CD4-positive, alpha-beta T cell (primary cell): Measurements from ENCODE around the gene OLFM1. TPM values are rescaled to one million over a fixed set of nuclear protein-coding genes. Genes with fewer than 3 reads are reported as not detected.

Experiments used
- ATAC-seq: fragments of 200-7000 bp; cut with Tn5 transposase; one replicate; pipeline ENCODE4 v1.10.0; 2022; ENCODE audit warnings: mild to moderate bottlenecking; ENCODE audit not compliant: poor library complexity
- CTCF ChIA-PET: fragments of 350-600 bp; sonication (Branson Sonifier 250); formaldehyde crosslinking; loops from one replicate; lab custom pipeline; 2021; ENCODE audit warnings: antibody characterized with exemption, inconsistent platforms; lab: Charles Lee
- POLR2A ChIA-PET: fragments of 350-600 bp; sonication (Branson Sonifier 250); formaldehyde crosslinking; loops from one replicate; lab custom pipeline; 2021; ENCODE audit warnings: antibody characterized with exemption, inconsistent platforms; lab: Charles Lee
- DNase-seq, 14 experiments: peaks; one replicate each; pipeline ENCODE4 v3.0.0-alpha.2; 2013 to 2020; ENCODE audit warnings: mixed read lengths in 2 of 14
- H3K27ac ChIP-seq, 2 donors: one replicate each; pipeline versions ENCODE4 v1.5.1 to v1.7.0; 2013; ENCODE audit warnings: low read length in 2 of 2, low read depth in 1 of 2, mild to moderate bottlenecking in 1 of 2
- H3K27me3 ChIP-seq, 2 experiments: 1 replicate in 1 of 2; 2 replicates in 1 of 2; pipeline versions ENCODE4 v1.6.1 to v1.7.0; 2013; ENCODE audit warnings: low read length in 2 of 2, control low read depth in 1 of 2, mild to moderate bottlenecking in 1 of 2, moderate library complexity in 1 of 2; ENCODE audit not compliant: insufficient read depth in 2 of 2, control insufficient read depth in 1 of 2
- H3K36me3 ChIP-seq: one replicate; pipeline ENCODE4 v1.6.1; 2013; ENCODE audit warnings: low read length, control low read depth; ENCODE audit not compliant: insufficient read depth
- H3K4me1 ChIP-seq: one replicate; pipeline ENCODE4 v1.6.1; 2013; ENCODE audit warnings: low read length, control low read depth; ENCODE audit not compliant: insufficient read depth
- H3K4me3 ChIP-seq: one replicate; pipeline ENCODE4 v1.5.1; 2013; ENCODE audit warnings: mild to moderate bottlenecking, low read length, moderate library complexity
- H3K9me3 ChIP-seq, 2 experiments: 1 replicate in 1 of 2; 2 replicates in 1 of 2; pipeline versions ENCODE4 v1.6.1 to v1.7.0; 2013; ENCODE audit warnings: low read length in 2 of 2, mild to moderate bottlenecking in 2 of 2, control low read depth in 1 of 2, moderate library complexity in 1 of 2; ENCODE audit not compliant: control insufficient read depth in 1 of 2, insufficient read depth in 1 of 2
- H3K27ac Mint-ChIP-seq: one replicate; pipeline ENCODE4 v1.8.0; 2020; ENCODE audit warnings: mixed read lengths
- H3K27me3 Mint-ChIP-seq: one replicate; pipeline ENCODE4 v1.8.0; 2021; ENCODE audit warnings: mixed read lengths
- H3K36me3 Mint-ChIP-seq: one replicate; pipeline ENCODE4 v1.8.0; 2021; ENCODE audit warnings: low read depth, mixed read lengths
- H3K4me1 Mint-ChIP-seq: one replicate; pipeline ENCODE4 v1.8.0; 2021; ENCODE audit warnings: low read depth, mixed read lengths
- H3K4me3 Mint-ChIP-seq: one replicate; pipeline ENCODE4 v1.8.0; 2020; ENCODE audit warnings: mild to moderate bottlenecking, mixed read lengths
- H3K9me3 Mint-ChIP-seq: one replicate; pipeline ENCODE4 v1.8.0; 2020; ENCODE audit warnings: mixed read lengths
- intact Hi-C, 2 experiments: fragments of 100-400 bp; cut with DNase I in 1 of 2; cut with micrococcal nuclease in 1 of 2; formaldehyde crosslinking; loops; one replicate each; pipeline versions ENCODE4 v1.15.1 to v1.9.0; 2023 to 2025; cut with DNase I, micrococcal nuclease
- total RNA-seq, 174 experiments: library from RNA in 2 of 174; stranded (reverse) in 2 of 174; gene quantifications; one replicate each; pipeline ENCODE4 v1.2.3 and lab custom pipeline; 2021 to 2026
- TF ChIP-seq, protein P1 (sequence below): fragments of 200-600 bp; IDR thresholded peaks from one replicate; pipeline ENCODE4 v1.8.0; 2022; ENCODE audit warnings: antibody characterized with exemption, mild to moderate bottlenecking

Gene OLFM1
- total RNA-seq, 2 experiments from 2014 or later: not detected

- H3K36me3 ChIP-seq: no peaks in the 10 kb centered on the region
- Mint-ChIP-seq H3K4me3 (no peak overlapping the region), H3K27me3 (peaks cover 15% of the 10 kb centered on the region), H3K9me3 (no peaks in the 10 kb centered on the region), H3K27ac (no peak overlapping the region), H3K4me1 (no peaks in the 10 kb centered on the region), H3K36me3 (no peaks in the 10 kb centered on the region)
- H3K9me3 ChIP-seq: peaks cover 0 to 65% of the 10 kb centered on the region in 2 experiments
- peaks cover 0 to 10% of the 10 kb centered on the region in 2 experiments for H3K27me3 ChIP-seq
- DNase-seq: no peak
- ChIA-PET POLR2A (no interaction called here), CTCF (no interaction called here)
- ATAC-seq: no peak
- H3K4me3 ChIP-seq: no peak overlapping the region
- H3K4me1 ChIP-seq: no peaks in the 10 kb centered on the region
- no peak overlapping the region for H3K27ac ChIP-seq
- intact Hi-C loops: no loop called here
- TF ChIP-seq, protein P1, sequence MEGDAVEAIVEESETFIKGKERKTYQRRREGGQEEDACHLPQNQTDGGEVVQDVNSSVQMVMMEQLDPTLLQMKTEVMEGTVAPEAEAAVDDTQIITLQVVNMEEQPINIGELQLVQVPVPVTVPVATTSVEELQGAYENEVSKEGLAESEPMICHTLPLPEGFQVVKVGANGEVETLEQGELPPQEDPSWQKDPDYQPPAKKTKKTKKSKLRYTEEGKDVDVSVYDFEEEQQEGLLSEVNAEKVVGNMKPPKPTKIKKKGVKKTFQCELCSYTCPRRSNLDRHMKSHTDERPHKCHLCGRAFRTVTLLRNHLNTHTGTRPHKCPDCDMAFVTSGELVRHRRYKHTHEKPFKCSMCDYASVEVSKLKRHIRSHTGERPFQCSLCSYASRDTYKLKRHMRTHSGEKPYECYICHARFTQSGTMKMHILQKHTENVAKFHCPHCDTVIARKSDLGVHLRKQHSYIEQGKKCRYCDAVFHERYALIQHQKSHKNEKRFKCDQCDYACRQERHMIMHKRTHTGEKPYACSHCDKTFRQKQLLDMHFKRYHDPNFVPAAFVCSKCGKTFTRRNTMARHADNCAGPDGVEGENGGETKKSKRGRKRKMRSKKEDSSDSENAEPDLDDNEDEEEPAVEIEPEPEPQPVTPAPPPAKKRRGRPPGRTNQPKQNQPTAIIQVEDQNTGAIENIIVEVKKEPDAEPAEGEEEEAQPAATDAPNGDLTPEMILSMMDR: no peak
Measured at GRCh38 chr9:135135171-135135928, 47.9 kb downstream of the OLFM1 start.

GRCh38 chr9:135135929-135136315 lies 48.5 kb downstream of the OLFM1 start:
- Mint-ChIP-seq H3K4me3 (no peak overlapping the region), H3K27me3 (peaks cover 15% of the 10 kb centered on the region), H3K36me3 (no peaks in the 10 kb centered on the region), H3K27ac (no peak overlapping the region), H3K9me3 (no peaks in the 10 kb centered on the region), H3K4me1 (no peaks in the 10 kb centered on the region)
- ATAC-seq (no peak), DNase-seq (no peak)
- ChIA-PET POLR2A (no interaction called here), CTCF (no interaction called here)
- H3K36me3 ChIP-seq: no peaks in the 10 kb centered on the region
- intact Hi-C loops: no loop called here
- H3K27me3 ChIP-seq: peaks cover 0 to 10% of the 10 kb centered on the region in 2 experiments
- H3K4me3 ChIP-seq: no peak overlapping the region
- TF ChIP-seq, protein P1: no peak
- H3K27ac ChIP-seq: no peak overlapping the region
- H3K4me1 ChIP-seq: no peaks in the 10 kb centered on the region
- H3K9me3 ChIP-seq: peaks cover 0 to 63% of the 10 kb centered on the region in 2 experiments

DNA sequence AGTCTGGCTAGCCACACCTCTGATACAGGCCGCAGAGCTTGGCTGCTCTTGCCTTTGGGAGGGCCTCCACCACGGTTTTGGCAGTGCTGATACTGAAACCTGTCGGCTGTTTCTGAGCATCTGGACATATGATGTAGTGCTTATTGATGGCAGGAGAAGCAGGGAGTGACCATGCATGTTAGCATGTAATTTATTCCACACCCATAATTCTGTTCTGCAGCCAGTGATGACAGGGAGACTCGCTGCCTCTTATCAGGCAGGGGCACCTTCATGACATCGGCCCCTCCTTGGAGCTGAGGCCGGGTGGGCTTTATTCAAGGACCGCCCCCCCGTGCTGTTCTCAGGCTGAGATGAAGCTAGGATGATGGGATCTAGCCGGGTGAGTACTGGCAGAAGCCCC lies 49.0 kb downstream of the OLFM1 start:
- H3K9me3 Mint-ChIP-seq: no peaks in the 10 kb centered on the region
- Histone ChIP-seq H3K9me3 (peaks cover 0 to 60% of the 10 kb centered on the region in 2 experiments), H3K4me3 (no peak overlapping the region), H3K4me1 (no peaks in the 10 kb centered on the region), H3K27ac (no peak overlapping the region), H3K36me3 (no peaks in the 10 kb centered on the region), H3K27me3 (peaks cover 0 to 10% of the 10 kb centered on the region in 2 experiments)
- no peaks in the 10 kb centered on the region for H3K36me3 Mint-ChIP-seq
- H3K4me1 Mint-ChIP-seq: no peaks in the 10 kb centered on the region
- H3K4me3 Mint-ChIP-seq: no peak overlapping the region
- H3K27me3 Mint-ChIP-seq: peaks cover 15% of the 10 kb centered on the region
- POLR2A ChIA-PET: no interaction called here
- H3K27ac Mint-ChIP-seq: no peak overlapping the region
- TF ChIP-seq, protein P1: no peak
- no peak for DNase-seq
- intact Hi-C loops: no loop called here
- no peak for ATAC-seq
- CTCF ChIA-PET: no interaction called here
